A673 (cell line): Measurements from ENCODE around the gene NRXN3. TPM values are rescaled to one million over a fixed set of nuclear protein-coding genes. Genes with fewer than 3 reads are reported as not detected.

Experiments
- BruUV-seq: library from RNA; stranded (reverse); fragments of 400-500 nt; replicated peaks from 2 replicates; lab custom pipeline; 2021; lab: Mats Ljungman, UMichigan
- CTCF ChIA-PET: fragments of 300-600 bp; sonication (Branson Sonifier 250); formaldehyde crosslinking; loops from one replicate; lab custom pipeline; 2022; ENCODE audit warnings: antibody characterized with exemption; lab: Charles Lee
- POLR2A ChIA-PET: fragments of 300-600 bp; sonication (Branson Sonifier 250); formaldehyde crosslinking; loops from one replicate; lab custom pipeline; 2022; ENCODE audit warnings: antibody characterized with exemption; ENCODE audit not compliant: low non-redundant PET; lab: Charles Lee
- DNase-seq: peaks from one replicate; pipeline ENCODE4 v3.0.0-alpha.2; 2015; ENCODE audit warnings: low spot score
- H3K27ac ChIP-seq: fragments of 200-600 bp; sonication (generic); 2 replicates; pipeline ENCODE4 v1.5.1; 2016; ENCODE audit warnings: mixed run types, low read depth, mild to moderate bottlenecking, mixed read lengths, antibody characterized with exemption, low read length; ENCODE audit not compliant: poor library complexity, severe bottlenecking
- H3K27me3 ChIP-seq: fragments of 200-600 bp; sonication (generic); replicated peaks from 2 replicates; pipeline ENCODE4 v1.6.1; 2017; ENCODE audit warnings: mixed run types, low read depth, mild to moderate bottlenecking, mixed read lengths, antibody characterized with exemption, low read length; ENCODE audit not compliant: insufficient read depth, poor library complexity
- H3K36me3 ChIP-seq: fragments of 200-600 bp; sonication (generic); 2 replicates; pipeline ENCODE4 v1.6.1; 2016; ENCODE audit warnings: mixed run types, mild to moderate bottlenecking, mixed read lengths, antibody characterized with exemption, low read length; ENCODE audit not compliant: insufficient read depth, poor library complexity, severe bottlenecking
- H3K4me1 ChIP-seq: fragments of 200-600 bp; sonication (generic); 2 replicates; pipeline ENCODE4 v1.6.1; 2017; ENCODE audit warnings: mixed run types, mild to moderate bottlenecking, mixed read lengths, antibody characterized with exemption, low read length; ENCODE audit not compliant: insufficient read depth, poor library complexity, severe bottlenecking
- H3K4me3 ChIP-seq: fragments of 200-600 bp; sonication (generic); 2 replicates; pipeline ENCODE4 v1.5.1; 2016; ENCODE audit warnings: low read depth, mixed run types, mild to moderate bottlenecking, mixed read lengths, low read length; ENCODE audit not compliant: poor library complexity, severe bottlenecking
- H3K9me3 ChIP-seq: fragments of 200-600 bp; sonication (generic); 2 replicates; pipeline ENCODE4 v1.6.1; 2016; ENCODE audit warnings: mixed run types, low read depth, mild to moderate bottlenecking, mixed read lengths, antibody characterized with exemption, low read length; ENCODE audit not compliant: poor library complexity, severe bottlenecking
- EZH2 ChIP-seq: fragments of 200-600 bp; sonication (generic); IDR thresholded peaks from 2 replicates; pipeline ENCODE4 v1.6.1; 2017; ENCODE audit warnings: borderline replicate concordance, low read depth, mild to moderate bottlenecking, mixed read lengths, antibody characterized with exemption, low read length; ENCODE audit not compliant: poor library complexity, severe bottlenecking
- intact Hi-C: fragments of 100-400 bp; cut with micrococcal nuclease; formaldehyde crosslinking; loops from one replicate; pipeline ENCODE4 v1.10.0; 2022; ENCODE audit not compliant: unreplicated experiment
- total RNA-seq: library from RNA; stranded (reverse); gene quantifications from 2 replicates; pipeline ENCODE4 v1.2.3, GENCODE V29; 2021
- TF ChIP-seq, protein P1 (sequence below): fragments of 300-800, 200-600 bp; sonication (generic); conservative IDR thresholded peaks from 2 replicates; pipeline ENCODE4 v1.5.1; 2017; ENCODE audit warnings: low read depth, mild to moderate bottlenecking, antibody characterized with exemption, low read length, moderate library complexity, mixed read lengths

NRXN3 gene
- total RNA-seq, 1 experiment from 2014 or later: 0.21 TPM

DNA sequence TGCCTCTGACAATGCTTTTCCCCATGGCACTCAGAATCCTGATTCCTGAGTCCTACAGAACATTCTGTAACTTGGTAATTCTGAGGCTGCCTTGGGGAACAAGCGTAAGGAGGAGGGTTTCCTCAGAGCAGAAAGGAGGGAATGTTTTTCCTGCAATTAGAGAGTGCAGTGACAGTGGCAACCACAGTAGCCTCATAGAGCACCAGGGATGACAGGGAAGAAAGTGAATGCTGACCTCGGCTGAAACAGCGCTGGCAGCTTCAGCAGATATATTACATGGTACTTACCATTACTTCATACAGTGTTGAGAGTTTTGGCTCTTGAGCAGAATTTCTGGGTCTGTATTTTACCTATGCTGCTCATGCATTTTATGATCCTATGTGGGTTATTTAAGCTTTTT, 757.1 kb downstream of the NRXN3 start:
- Histone ChIP-seq H3K27ac (no peak overlapping the region), H3K27me3 (no peaks in the 10 kb centered on the region), H3K36me3 (no peaks in the 10 kb centered on the region), H3K9me3 (no peaks in the 10 kb centered on the region), H3K4me3 (no peak overlapping the region), H3K4me1 (no peaks in the 10 kb centered on the region)
- intact Hi-C loops: no loop called here
- BruUV-seq: no TSS peak
- POLR2A ChIA-PET: no interaction called here
- CTCF ChIA-PET: no interaction called here
- DNase-seq: no peak
- TF ChIP-seq, protein P1, sequence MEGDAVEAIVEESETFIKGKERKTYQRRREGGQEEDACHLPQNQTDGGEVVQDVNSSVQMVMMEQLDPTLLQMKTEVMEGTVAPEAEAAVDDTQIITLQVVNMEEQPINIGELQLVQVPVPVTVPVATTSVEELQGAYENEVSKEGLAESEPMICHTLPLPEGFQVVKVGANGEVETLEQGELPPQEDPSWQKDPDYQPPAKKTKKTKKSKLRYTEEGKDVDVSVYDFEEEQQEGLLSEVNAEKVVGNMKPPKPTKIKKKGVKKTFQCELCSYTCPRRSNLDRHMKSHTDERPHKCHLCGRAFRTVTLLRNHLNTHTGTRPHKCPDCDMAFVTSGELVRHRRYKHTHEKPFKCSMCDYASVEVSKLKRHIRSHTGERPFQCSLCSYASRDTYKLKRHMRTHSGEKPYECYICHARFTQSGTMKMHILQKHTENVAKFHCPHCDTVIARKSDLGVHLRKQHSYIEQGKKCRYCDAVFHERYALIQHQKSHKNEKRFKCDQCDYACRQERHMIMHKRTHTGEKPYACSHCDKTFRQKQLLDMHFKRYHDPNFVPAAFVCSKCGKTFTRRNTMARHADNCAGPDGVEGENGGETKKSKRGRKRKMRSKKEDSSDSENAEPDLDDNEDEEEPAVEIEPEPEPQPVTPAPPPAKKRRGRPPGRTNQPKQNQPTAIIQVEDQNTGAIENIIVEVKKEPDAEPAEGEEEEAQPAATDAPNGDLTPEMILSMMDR: no peak
- TF ChIP-seq EZH2: no peak

DNA sequence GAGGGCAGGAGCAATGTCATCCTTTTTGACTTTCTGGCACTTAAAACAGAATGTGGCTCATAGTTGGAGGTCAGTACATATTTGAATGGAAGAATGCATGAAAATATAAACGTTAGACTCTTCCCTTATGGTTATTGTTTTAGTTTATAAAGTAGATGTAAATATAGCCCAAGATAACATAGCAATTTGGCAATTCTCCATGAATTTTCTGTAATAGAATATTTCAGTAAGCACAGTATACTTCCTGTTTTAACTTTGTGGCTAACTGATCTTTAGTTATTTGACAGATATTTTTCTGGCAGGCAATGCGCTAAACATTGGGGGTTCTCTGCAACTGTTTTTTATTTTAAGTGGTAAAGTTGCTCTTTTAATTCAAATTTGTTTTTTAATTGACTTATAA, 763.0 kb downstream of the NRXN3 start:
- intact Hi-C loops: loop anchor here (10.0 kb wide), 1 partner anchor 1432 kb away; no protein-coding TSS in a partner anchor
- Histone ChIP-seq H3K27me3 (peaks cover 3% of the 10 kb centered on the region), H3K9me3 (no peaks in the 10 kb centered on the region), H3K27ac (no peak overlapping the region), H3K4me3 (no peak overlapping the region), H3K36me3 (no peaks in the 10 kb centered on the region), H3K4me1 (no peaks in the 10 kb centered on the region)
- ChIA-PET CTCF (no interaction called here), POLR2A (no interaction called here)
- DNase-seq: no peak
- TF ChIP-seq EZH2: no peak
- TF ChIP-seq, protein P1: no peak
- no TSS peak for BruUV-seq

DNA sequence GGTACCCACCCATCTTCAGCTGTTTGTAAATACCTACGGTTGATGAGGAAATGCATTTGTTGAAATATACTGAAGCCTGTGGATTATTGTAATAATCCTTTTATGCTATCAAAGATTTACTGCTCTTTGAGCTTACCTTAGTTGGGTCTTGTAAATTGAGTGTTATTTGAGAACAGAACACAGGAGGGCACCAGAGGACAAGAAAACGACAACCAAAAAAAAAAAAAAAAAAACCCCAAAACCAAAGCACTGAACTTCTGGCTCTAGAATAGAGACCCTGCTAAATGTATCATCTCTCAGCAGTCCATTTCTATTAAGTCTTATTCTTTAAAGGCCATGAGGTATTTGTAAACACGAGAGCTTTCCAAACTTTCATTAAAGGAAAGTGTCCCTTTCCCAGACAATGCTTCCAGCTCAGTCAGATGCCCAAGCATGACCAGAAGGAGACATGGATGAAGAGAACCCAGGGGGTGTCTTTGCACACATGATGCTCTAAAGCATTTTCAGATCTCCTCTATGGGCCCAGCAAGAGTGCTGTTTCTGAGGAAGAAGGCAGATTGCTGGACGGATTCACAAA, 763.9 kb downstream of the NRXN3 start:
- DNase-seq: peak; percentile 39
- Histone ChIP-seq H3K36me3 (no peaks in the 10 kb centered on the region), H3K27ac (no peak overlapping the region), H3K4me1 (no peaks in the 10 kb centered on the region), H3K4me3 (no peak overlapping the region), H3K9me3 (no peaks in the 10 kb centered on the region), H3K27me3 (peaks cover 3% of the 10 kb centered on the region)
- ChIA-PET CTCF (interaction anchor here (0.6 to 0.9 kb wide), 8 partner anchors 12 to 1122 kb away, joined by 3 to 11 read pairs (median 8); no protein-coding TSS in a partner anchor), POLR2A (interaction anchor here (0.7 kb wide), 1 partner anchor 41 kb away, joined by 22 read pairs; no protein-coding TSS in a partner anchor)
- no TSS peak for BruUV-seq
- TF ChIP-seq EZH2: no peak
- TF ChIP-seq, protein P1: peak; percentile 64
- intact Hi-C loops: loop anchor here (10.0 kb wide), 1 partner anchor 1431 kb away; no protein-coding TSS in a partner anchor
